ENCODE results near the gene GRIP2. TPM values are rescaled to one million over a fixed set of nuclear protein-coding genes. Genes with fewer than 3 reads are reported as not detected.

GRIP2 gene
- polyA plus RNA-seq, 3 donors = not detected

- WGBS (ENCODE audit: insufficient coverage) = 96% methylated on average over 4 of the region's 4 CpGs
- Histone ChIP-seq H3K9me3 (replicated peaks in 1 of 2; ENCODE audit: control insufficient read depth in 1 of 2, insufficient read depth in 1 of 2, low read length in 2 of 2) (no peaks in the 10 kb centered on the region), H3K27me3 (ENCODE audit: control insufficient read depth in 2 of 2, insufficient read depth in 2 of 2, low read length in 2 of 2) (no peaks in the 10 kb centered on the region), H3K4me2 (replicated peaks; ENCODE audit: extremely low read depth, low read length, poor library complexity, severe bottlenecking) (no peak overlapping the region), H3K4me1 (ENCODE audit: control insufficient read depth in 1 of 2, insufficient read depth in 2 of 2, low read length in 2 of 2) (no peaks in the 10 kb centered on the region), H3K79me2 (ENCODE audit: insufficient read depth, low read length) (no peaks in the 10 kb centered on the region), H2AFZ (ENCODE audit: insufficient read depth, low read depth, low read length, poor library complexity, severe bottlenecking) (no peak overlapping the region), H3K4me3 (replicated peaks in 1 of 3; ENCODE audit: low read depth in 2 of 3, low read length in 3 of 3) (no peak overlapping the region), H4K20me1 (ENCODE audit: insufficient read depth, low read length) (peaks cover 50% of the 10 kb centered on the region), H3K27ac (ENCODE audit: low read depth in 1 of 2, low read length in 2 of 2) (no peak overlapping the region), H3K36me3 (replicated peaks in 1 of 2; ENCODE audit: control insufficient read depth in 1 of 2, insufficient read depth in 2 of 2, low read length in 2 of 2) (peaks cover 45 to 60% of the 10 kb centered on the region in 2 donors), H3K9ac (ENCODE audit: insufficient read depth, low read length, poor library complexity, severe bottlenecking) (no peak overlapping the region)
- peaks cover 58 to 60% of the 10 kb centered on the region in 2 donors for H3K36me3 Mint-ChIP-seq
- DNase-seq = no peak
- H3K27me3 Mint-ChIP-seq (ENCODE audit: low read depth in 3 of 3) = peaks cover 0 to 1% (median 0%) of the 10 kb centered on the region in 3 donors
- H3K4me3 Mint-ChIP-seq = no peak overlapping the region
- no peak for TF ChIP-seq CTCF (IDR thresholded peaks at IDR 0.05)
- peaks cover 0 to 4% (median 0%) of the 10 kb centered on the region in 7 donors for H3K9me3 Mint-ChIP-seq
- no peaks in the 10 kb centered on the region for H3K4me1 Mint-ChIP-seq
- intact Hi-C loops (cut with micrococcal nuclease) = no loop called here
- peak overlapping the region in 3 of 7 donors; percentile 51 to 79 (median 60) for H3K27ac Mint-ChIP-seq
These were observed 49.9 kb downstream of the GRIP2 start for GRCh38 chr3:14490255-14490654.

GRCh38 chr3:14489641-14490040 is 50.5 kb downstream of the GRIP2 start:
- Histone ChIP-seq H3K9me3 (replicated peaks in 1 of 2; ENCODE audit: control insufficient read depth in 1 of 2, insufficient read depth in 1 of 2, low read length in 2 of 2) (no peaks in the 10 kb centered on the region), H3K4me3 (replicated peaks in 1 of 3; ENCODE audit: low read depth in 2 of 3, low read length in 3 of 3) (no peak overlapping the region), H3K27ac (ENCODE audit: low read depth in 1 of 2, low read length in 2 of 2) (no peak overlapping the region), H3K9ac (ENCODE audit: insufficient read depth, low read length, poor library complexity, severe bottlenecking) (no peak overlapping the region), H2AFZ (ENCODE audit: insufficient read depth, low read depth, low read length, poor library complexity, severe bottlenecking) (no peak overlapping the region), H4K20me1 (ENCODE audit: insufficient read depth, low read length) (peaks cover 54% of the 10 kb centered on the region), H3K36me3 (replicated peaks in 1 of 2; ENCODE audit: control insufficient read depth in 1 of 2, insufficient read depth in 2 of 2, low read length in 2 of 2) (peaks cover 51 to 66% of the 10 kb centered on the region in 2 donors), H3K27me3 (ENCODE audit: control insufficient read depth in 2 of 2, insufficient read depth in 2 of 2, low read length in 2 of 2) (no peaks in the 10 kb centered on the region), H3K4me1 (ENCODE audit: control insufficient read depth in 1 of 2, insufficient read depth in 2 of 2, low read length in 2 of 2) (no peaks in the 10 kb centered on the region), H3K79me2 (ENCODE audit: insufficient read depth, low read length) (no peaks in the 10 kb centered on the region), H3K4me2 (replicated peaks; ENCODE audit: extremely low read depth, low read length, poor library complexity, severe bottlenecking) (no peak overlapping the region)
- 0% methylated on average over 1 of the region's 7 CpGs for WGBS (ENCODE audit: insufficient coverage)
- peak overlapping the region in 1 of 7 donors; percentile 60 for H3K27ac Mint-ChIP-seq
- H3K36me3 Mint-ChIP-seq = peaks cover 64 to 66% of the 10 kb centered on the region in 2 donors
- intact Hi-C loops (cut with micrococcal nuclease) = no loop called here
- TF ChIP-seq CTCF (IDR thresholded peaks at IDR 0.05) = no peak
- no peaks in the 10 kb centered on the region for H3K4me1 Mint-ChIP-seq
- no peak overlapping the region for H3K4me3 Mint-ChIP-seq
- peaks cover 0 to 1% (median 0%) of the 10 kb centered on the region in 3 donors for H3K27me3 Mint-ChIP-seq (ENCODE audit: low read depth in 3 of 3)
- H3K9me3 Mint-ChIP-seq = peaks cover 0 to 4% (median 0%) of the 10 kb centered on the region in 7 donors
- DNase-seq = no peak

Data from CD14-positive monocyte (primary cell).